Fibroblast of pulmonary artery (primary cell): ENCODE results near the gene SAMD11.

Experiments
- DNase-seq: peaks from one replicate; pipeline ENCODE4 v3.0.0-alpha.2; 2010; ENCODE audit warnings: low read depth
- H3K4me3 ChIP-seq: replicated peaks from 2 replicates; pipeline ENCODE4 v1.5.1; 2011; ENCODE audit warnings: low read depth, mild to moderate bottlenecking, control low read depth, low read length, moderate library complexity
- CTCF ChIP-seq: IDR thresholded peaks from 2 replicates; pipeline ENCODE4 v1.5.1; 2011; ENCODE audit warnings: mild to moderate bottlenecking, control low read depth, low read length, inconsistent platforms; ENCODE audit errors: missing control alignments

The SAMD11 gene

GRCh38 chr1:928825-929661 lies 5.3 kb downstream of the SAMD11 start:
- TF ChIP-seq CTCF: no peak
- DNase-seq: no peak
- no peak overlapping the region for H3K4me3 ChIP-seq

- TF ChIP-seq CTCF: no peak
- no peak for DNase-seq
- no peak overlapping the region for H3K4me3 ChIP-seq
These were observed 6.2 kb downstream of the SAMD11 start for GRCh38 chr1:929712-930632.

DNA sequence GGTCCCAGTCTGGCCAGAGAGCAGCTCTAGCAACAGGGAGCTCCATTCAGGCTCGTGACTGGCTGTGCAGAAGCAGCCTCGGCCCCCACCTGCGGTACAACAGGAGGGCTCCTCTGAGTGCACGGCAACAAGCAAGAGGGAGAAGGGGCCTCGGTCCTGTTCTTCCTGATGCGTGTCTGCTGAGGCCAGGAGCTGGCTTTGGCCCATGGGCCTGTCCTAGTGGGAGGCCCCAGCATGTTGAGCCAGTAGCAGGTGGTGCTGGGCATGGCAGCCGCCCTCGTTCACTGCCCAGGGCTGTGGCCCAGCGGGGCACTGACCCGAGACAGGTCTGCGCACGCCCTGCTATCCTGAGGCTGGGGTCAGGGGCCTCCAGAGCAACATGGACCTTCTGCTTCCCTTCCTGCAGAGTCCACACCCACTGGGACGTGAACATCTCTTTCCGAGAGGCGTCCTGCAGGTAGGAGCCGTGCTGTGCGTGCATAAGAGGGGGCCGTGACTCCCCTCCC lies 7.0 kb downstream of the SAMD11 start:
- DNase-seq: no peak
- H3K4me3 ChIP-seq: no peak overlapping the region
- TF ChIP-seq CTCF: no peak

- no peak for TF ChIP-seq CTCF
- no peak overlapping the region for H3K4me3 ChIP-seq
- no peak for DNase-seq
These were observed 7.9 kb downstream of the SAMD11 start for GRCh38 chr1:931380-932172.

- no peak overlapping the region for H3K4me3 ChIP-seq
- no peak for DNase-seq
- no peak for TF ChIP-seq CTCF
These were observed 8.4 kb downstream of the SAMD11 start for GRCh38 chr1:932173-932510.

GRCh38 chr1:932776-933602 lies 9.3 kb downstream of the SAMD11 start:
- no peak for TF ChIP-seq CTCF
- H3K4me3 ChIP-seq: no peak overlapping the region

More at GRCh38 chr1:932776-933602, 9.3 kb downstream of the SAMD11 start:
- DNase-seq: no peak
